ENCODE data around the gene RGS3. TPM values are rescaled to one million over a fixed set of nuclear protein-coding genes. Genes with fewer than 3 reads are reported as not detected.

Gene RGS3
- total RNA-seq, 2 experiments from 2014 or later, result 22.8 to 32.9 TPM

DNA sequence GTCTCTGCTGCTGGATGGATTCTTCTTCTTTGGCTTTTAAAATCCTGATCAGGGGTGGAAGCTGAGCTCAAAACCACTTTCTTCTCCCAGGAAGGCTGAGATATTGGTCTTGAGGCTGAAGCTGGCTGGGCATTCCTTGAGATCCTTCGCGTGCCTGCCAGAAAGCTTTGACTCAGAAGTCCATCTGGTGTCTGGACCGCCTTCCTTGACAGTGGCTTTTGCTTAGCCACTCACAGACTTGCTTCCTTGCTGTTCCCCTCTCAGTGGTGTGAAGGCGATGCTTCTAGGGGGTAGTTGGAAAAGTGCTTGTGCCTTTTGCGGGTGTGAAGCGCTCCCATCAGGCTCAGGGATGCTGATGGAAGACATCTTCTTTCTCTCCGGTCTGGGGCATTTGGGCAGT is 45.9 kb downstream of the RGS3 start:
- Histone ChIP-seq H3K27ac (ENCODE audit: low read depth, low read length, poor library complexity, severe bottlenecking) (no peak overlapping the region), H3K79me2 (ENCODE audit: insufficient read depth, low read depth, low read length) (no peaks in the 10 kb centered on the region), H2AFZ (ENCODE audit: low read length) (no peak overlapping the region), H3K9me2 (ENCODE audit: insufficient read depth, low read length) (no peaks in the 10 kb centered on the region), H3K4me3 (ENCODE audit: low read depth, low read length, poor library complexity, severe bottlenecking) (no peak overlapping the region), H3K4me2 (ENCODE audit: low read length) (no peak overlapping the region), H3K4me1 (ENCODE audit: insufficient read depth, low read length, poor library complexity, severe bottlenecking) (peaks cover 20% of the 10 kb centered on the region), H4K20me1 (ENCODE audit: insufficient read depth, low read length) (no peaks in the 10 kb centered on the region), H3K36me3 (ENCODE audit: insufficient read depth, low read length) (no peaks in the 10 kb centered on the region), H3K9me3 (ENCODE audit: low read length) (no peaks in the 10 kb centered on the region)
- ChIA-PET POLR2A (interaction anchor here (0.7 to 1.3 kb wide), 2 partner anchors 8 to 73 kb away, joined by 3 to 5 read pairs; no protein-coding TSS in a partner anchor), CTCF (ENCODE audit: unreplicated experiment) (interaction anchor here (1.0 kb wide), 1 partner anchor 71 kb away, joined by 3 read pairs; no protein-coding TSS in a partner anchor)
- TF ChIP-seq, protein P1, sequence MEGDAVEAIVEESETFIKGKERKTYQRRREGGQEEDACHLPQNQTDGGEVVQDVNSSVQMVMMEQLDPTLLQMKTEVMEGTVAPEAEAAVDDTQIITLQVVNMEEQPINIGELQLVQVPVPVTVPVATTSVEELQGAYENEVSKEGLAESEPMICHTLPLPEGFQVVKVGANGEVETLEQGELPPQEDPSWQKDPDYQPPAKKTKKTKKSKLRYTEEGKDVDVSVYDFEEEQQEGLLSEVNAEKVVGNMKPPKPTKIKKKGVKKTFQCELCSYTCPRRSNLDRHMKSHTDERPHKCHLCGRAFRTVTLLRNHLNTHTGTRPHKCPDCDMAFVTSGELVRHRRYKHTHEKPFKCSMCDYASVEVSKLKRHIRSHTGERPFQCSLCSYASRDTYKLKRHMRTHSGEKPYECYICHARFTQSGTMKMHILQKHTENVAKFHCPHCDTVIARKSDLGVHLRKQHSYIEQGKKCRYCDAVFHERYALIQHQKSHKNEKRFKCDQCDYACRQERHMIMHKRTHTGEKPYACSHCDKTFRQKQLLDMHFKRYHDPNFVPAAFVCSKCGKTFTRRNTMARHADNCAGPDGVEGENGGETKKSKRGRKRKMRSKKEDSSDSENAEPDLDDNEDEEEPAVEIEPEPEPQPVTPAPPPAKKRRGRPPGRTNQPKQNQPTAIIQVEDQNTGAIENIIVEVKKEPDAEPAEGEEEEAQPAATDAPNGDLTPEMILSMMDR (conservative IDR thresholded peaks at IDR 0.05; ENCODE audit: low read length), result no peak
- TF ChIP-seq EZH2phosphoT487 (IDR thresholded peaks at IDR 0.05; ENCODE audit: borderline replicate concordance, low read depth, low read length), result no peak
- BruUV-seq (replicated peaks), result no TSS peak
- intact Hi-C loops (cut with micrococcal nuclease; ENCODE audit: unreplicated experiment), result no loop called here
- no peak for DNase-seq (ENCODE audit: low spot score)

DNA sequence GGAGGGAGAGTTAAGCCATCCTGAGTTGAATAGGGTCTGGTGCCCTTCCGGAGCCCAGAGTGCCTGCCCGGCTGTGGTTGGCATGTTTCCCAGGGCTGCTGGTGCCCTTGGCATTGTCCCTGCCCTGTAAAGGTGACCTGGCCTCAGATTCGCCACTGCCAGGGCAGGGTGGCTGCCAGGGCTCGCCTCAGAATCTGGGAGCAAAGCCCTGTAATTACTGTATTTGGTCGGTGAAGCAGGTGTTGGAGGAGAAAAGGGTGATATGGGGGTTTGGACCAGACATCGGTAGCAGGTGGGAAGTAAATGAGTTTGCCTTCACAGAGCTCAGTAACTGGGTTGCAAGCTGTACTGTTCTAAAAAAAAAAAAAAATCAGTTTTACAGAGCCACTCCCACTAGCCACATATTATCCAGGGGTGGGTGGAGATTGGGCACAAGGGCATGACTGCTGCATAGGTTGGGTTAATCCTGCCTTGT is 47.6 kb downstream of the RGS3 start:
- intact Hi-C loops (cut with micrococcal nuclease; ENCODE audit: unreplicated experiment), result no loop called here
- CTCF ChIA-PET (ENCODE audit: unreplicated experiment), result interaction anchor here (0.6 kb wide), 1 partner anchor 101 kb away, joined by 3 read pairs; no protein-coding TSS in a partner anchor

More for the DNA sequence above, 47.6 kb downstream of the RGS3 start:
- no peaks in the 10 kb centered on the region for H3K9me2 ChIP-seq (ENCODE audit: insufficient read depth, low read length)
- H3K4me3 ChIP-seq (ENCODE audit: low read depth, low read length, poor library complexity, severe bottlenecking), result no peak overlapping the region
- H3K9me3 ChIP-seq (ENCODE audit: low read length), result no peaks in the 10 kb centered on the region
- no peak overlapping the region for H3K27ac ChIP-seq (ENCODE audit: low read depth, low read length, poor library complexity, severe bottlenecking)
- H2AFZ ChIP-seq (ENCODE audit: low read length), result no peak overlapping the region
- peaks cover 21% of the 10 kb centered on the region for H3K4me1 ChIP-seq (ENCODE audit: insufficient read depth, low read length, poor library complexity, severe bottlenecking)
- no peaks in the 10 kb centered on the region for H4K20me1 ChIP-seq (ENCODE audit: insufficient read depth, low read length)
- no peak overlapping the region for H3K4me2 ChIP-seq (ENCODE audit: low read length)
- no TSS peak for BruUV-seq (replicated peaks)
- no peaks in the 10 kb centered on the region for H3K79me2 ChIP-seq (ENCODE audit: insufficient read depth, low read depth, low read length)
- H3K36me3 ChIP-seq (ENCODE audit: insufficient read depth, low read length), result no peaks in the 10 kb centered on the region
- POLR2A ChIA-PET, result interaction anchor here (1.1 kb wide), 1 partner anchor 12 kb away, joined by 4 read pairs; no protein-coding TSS in a partner anchor
- TF ChIP-seq EZH2phosphoT487 (IDR thresholded peaks at IDR 0.05; ENCODE audit: borderline replicate concordance, low read depth, low read length), result no peak
- TF ChIP-seq, protein P1 (conservative IDR thresholded peaks at IDR 0.05; ENCODE audit: low read length), result no peak
- DNase-seq (ENCODE audit: low spot score), result no peak
